AG09319 (cell line): ENCODE measurements around the gene DYNLRB1.

Experiments
- DNase-seq: peaks from one replicate; pipeline ENCODE4 v3.0.0-alpha.2; 2010; ENCODE audit warnings: low read depth; ENCODE audit errors: extremely low read depth
- TF ChIP-seq, protein P1 (sequence below): IDR thresholded peaks from 2 replicates; pipeline ENCODE4 v1.5.1; 2011; ENCODE audit warnings: low read depth, mild to moderate bottlenecking, inconsistent platforms, low read length, moderate library complexity

DYNLRB1 gene

DNA sequence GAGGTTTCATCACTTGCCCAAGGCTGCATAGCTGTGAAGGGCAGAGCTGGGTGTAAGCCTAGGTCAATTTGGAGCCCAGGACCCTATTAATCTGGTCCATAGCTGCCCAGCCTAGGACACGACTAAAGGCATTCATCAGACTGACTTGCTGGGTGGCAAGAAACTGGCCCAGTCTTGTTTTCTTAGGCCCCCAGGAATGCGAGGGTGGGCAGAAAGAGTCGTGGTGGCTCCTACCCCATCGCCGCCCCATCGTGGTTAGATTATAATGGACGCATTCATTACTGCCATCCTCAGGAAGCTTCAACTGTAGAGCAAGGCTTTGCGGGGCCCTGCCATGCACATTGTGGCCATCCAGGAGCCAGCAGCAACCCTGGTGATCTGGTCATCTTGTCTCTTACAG, 16.1 kb downstream of the DYNLRB1 start:
- TF ChIP-seq, protein P1, sequence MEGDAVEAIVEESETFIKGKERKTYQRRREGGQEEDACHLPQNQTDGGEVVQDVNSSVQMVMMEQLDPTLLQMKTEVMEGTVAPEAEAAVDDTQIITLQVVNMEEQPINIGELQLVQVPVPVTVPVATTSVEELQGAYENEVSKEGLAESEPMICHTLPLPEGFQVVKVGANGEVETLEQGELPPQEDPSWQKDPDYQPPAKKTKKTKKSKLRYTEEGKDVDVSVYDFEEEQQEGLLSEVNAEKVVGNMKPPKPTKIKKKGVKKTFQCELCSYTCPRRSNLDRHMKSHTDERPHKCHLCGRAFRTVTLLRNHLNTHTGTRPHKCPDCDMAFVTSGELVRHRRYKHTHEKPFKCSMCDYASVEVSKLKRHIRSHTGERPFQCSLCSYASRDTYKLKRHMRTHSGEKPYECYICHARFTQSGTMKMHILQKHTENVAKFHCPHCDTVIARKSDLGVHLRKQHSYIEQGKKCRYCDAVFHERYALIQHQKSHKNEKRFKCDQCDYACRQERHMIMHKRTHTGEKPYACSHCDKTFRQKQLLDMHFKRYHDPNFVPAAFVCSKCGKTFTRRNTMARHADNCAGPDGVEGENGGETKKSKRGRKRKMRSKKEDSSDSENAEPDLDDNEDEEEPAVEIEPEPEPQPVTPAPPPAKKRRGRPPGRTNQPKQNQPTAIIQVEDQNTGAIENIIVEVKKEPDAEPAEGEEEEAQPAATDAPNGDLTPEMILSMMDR, result no peak
- DNase-seq, result no peak

DNA sequence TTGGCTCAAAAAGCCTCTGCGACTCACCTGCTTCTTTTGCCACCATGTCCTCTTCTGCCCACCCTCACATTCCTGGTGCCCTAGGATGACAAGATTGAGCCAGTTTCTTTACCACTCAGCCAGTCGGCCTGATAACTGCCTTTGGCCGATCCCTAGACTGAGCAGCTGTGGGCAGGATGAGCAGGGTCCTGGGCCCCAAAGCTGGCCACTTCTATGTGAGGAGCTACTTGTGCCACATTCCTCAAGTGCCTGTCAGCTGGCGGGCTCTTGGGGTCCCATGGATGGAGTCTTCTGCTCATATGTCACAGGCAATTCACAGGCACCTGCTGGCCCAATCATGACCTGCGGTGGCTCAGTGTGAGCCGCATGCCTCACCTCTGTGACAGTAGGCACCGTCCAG, 16.5 kb downstream of the DYNLRB1 start:
- no peak for DNase-seq
- TF ChIP-seq, protein P1, result no peak

DNA sequence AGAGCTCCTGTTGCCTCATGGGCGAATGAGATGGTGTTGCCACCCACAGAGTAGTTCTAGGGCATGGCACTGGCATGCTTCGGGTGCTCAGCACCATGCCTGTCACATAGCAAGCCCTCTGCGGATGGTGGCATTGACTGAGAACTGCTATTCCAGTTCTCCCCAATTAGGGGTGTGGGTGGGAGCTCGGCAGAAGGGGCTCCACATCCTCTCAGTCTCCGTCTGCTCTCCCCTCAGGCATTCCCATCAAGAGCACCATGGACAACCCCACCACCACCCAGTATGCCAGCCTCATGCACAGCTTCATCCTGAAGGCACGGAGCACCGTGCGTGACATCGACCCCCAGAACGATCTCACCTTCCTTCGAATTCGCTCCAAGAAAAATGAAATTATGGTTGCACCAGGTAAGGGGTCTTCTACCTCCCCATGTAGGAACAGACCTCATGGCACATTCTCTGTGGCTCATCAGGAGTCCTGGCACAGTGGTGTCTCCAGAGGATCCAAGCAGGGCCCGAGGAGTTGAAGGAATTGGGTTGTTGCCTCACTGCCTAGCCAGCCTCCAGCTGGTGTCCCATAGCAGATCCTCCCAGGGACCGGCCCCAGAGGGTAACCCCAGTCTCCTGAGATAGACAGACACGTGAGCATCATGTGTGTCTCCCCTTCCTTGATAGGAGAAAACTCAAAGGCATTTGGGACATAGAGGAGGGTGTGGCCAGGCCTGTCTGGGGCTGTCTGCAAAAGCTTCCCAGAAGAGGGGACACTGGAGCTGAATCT, 18.4 kb downstream of the DYNLRB1 start:
- DNase-seq, result no peak
- TF ChIP-seq, protein P1, result no peak

DNA sequence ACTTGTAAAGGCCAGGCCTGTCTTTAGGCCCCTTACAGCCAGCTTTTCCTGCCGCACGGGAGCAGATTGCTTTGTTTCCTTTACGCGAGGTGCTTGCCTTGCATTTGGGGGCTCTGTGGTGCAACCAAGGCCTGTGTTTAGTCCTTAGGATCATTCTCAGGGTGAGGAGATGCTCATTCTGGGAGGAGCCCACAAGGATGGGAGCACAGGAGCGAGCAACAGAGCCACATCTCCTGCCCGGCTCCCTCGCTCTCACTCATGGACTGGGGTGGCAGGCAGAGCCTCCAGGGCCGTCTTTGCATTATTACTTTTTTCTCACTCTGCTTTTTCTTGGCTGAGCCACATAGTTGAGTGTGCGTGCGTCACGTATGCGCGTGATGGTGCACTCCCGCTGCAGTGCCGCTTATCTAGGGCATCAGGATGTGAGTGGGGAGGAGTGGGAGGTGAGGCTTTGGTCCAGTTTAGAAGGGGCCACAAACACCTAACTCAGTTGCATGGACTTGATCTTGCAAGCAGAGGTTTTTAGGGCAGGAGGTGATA, 19.1 kb downstream of the DYNLRB1 start:
- TF ChIP-seq, protein P1, result no peak
- no peak for DNase-seq

DNA sequence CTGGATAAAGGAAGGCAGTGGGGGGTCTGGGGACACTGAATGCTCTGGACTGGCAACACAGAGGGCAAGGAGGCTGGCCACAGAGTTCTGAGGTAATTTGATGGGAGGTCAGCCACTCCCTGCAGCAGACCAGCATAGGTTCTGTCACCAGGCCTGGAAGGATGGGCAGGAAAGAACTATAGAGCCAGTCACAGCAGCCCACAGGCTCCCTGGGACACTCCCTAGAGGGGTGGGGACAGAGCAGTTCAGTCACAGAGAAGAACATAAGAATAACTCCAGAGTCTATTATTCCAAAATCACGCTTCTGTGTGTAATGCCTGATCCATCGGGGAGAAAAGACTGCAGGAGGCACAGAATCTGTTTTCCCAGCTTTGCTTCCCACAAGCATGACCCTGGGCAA, 19.6 kb downstream of the DYNLRB1 start:
- TF ChIP-seq, protein P1, result no peak
- no peak for DNase-seq

DNA sequence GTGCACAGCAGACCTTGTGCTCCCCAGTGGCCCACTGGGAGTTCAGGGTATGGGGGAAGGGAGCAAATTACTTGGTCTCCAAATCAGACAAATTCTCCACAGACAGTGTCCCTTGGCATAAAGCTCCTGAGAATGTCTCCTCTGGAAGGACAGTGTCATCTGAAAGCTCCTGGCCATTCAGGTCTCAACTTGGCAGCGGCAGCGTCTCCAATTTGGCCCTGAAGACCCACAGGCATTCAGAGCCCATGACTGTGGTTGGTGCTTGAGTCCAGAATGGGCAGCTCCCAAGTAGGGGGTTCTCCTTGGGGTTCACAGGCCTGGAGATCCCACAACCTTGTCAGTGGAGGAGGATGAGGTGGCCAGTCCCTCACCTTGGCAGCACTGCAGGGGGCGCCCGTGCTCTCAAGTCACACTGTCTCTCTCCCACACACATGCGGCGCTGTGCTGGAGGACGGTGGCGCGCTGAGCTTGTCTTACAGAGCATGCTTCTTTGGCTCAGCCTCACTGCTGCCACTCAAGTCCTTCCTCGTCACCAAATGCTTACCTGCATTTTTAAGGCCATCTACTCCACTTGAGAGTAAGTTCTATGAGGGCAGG, 20.7 kb downstream of the DYNLRB1 start:
- no peak for DNase-seq
- TF ChIP-seq, protein P1, result peak; percentile 32

DNA sequence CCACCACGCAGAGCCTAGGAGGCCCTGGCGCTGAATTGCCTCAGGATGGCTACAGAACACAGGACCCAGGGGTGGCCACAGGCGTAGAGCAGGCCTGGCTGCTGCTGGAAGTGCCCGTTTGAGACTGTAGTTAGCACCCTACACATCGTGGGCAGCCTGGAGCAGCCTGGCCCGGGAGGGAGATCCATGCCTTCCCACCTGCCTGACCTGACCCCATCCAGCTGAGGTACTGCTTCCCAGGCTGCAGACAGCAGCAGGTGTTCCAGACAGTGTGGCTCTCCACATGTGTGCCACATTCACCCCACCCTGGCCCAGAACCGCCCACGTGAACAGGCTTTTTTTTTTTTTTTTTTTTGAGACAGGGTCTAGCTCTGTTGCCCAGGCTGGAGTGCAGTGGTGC, 21.4 kb downstream of the DYNLRB1 start:
- TF ChIP-seq, protein P1, result no peak
- DNase-seq, result no peak
